SU-DHL-6 (cell line): ENCODE measurements around the gene CHST13.

ENCODE experiments used
- EZH2phosphoT487 ChIP-seq: fragments of 200-600 bp; sonication (generic), shearing (Covaris generic); conservative IDR thresholded peaks from 2 replicates; pipeline ENCODE4 v1.6.1; 2018; ENCODE audit warnings: mild to moderate bottlenecking, antibody characterized with exemption, low read length, moderate library complexity, mixed read lengths
- TF ChIP-seq, protein P1 (sequence below): fragments of 200-600 bp; sonication (generic); IDR thresholded peaks from one replicate; pipeline ENCODE4 v1.5.1; 2017; ENCODE audit warnings: antibody characterized with exemption, mild to moderate bottlenecking, low read length, moderate library complexity; ENCODE audit not compliant: insufficient read depth, poor library complexity, severe bottlenecking

DNA sequence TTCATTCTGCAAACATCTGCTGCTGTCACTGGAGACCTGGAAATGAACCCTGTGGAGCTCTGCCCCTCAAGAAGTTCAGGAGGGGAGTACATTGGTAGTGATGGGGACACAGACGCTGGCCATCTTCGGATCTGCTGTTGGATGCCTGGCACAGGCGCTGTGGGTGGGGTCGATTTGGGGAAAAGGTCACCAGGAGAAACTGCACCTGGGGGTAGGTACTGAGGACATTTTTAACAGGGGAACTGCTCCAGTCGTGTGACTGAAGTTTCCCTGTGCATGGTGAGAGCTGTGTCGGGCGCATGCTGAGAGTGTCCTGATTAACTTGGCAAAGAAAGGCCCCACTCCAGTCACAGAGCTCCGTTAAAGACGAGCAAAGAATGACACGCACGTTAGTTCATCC, 9.8 kb upstream of the CHST13 start:
- TF ChIP-seq, protein P1, sequence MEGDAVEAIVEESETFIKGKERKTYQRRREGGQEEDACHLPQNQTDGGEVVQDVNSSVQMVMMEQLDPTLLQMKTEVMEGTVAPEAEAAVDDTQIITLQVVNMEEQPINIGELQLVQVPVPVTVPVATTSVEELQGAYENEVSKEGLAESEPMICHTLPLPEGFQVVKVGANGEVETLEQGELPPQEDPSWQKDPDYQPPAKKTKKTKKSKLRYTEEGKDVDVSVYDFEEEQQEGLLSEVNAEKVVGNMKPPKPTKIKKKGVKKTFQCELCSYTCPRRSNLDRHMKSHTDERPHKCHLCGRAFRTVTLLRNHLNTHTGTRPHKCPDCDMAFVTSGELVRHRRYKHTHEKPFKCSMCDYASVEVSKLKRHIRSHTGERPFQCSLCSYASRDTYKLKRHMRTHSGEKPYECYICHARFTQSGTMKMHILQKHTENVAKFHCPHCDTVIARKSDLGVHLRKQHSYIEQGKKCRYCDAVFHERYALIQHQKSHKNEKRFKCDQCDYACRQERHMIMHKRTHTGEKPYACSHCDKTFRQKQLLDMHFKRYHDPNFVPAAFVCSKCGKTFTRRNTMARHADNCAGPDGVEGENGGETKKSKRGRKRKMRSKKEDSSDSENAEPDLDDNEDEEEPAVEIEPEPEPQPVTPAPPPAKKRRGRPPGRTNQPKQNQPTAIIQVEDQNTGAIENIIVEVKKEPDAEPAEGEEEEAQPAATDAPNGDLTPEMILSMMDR: no peak
- TF ChIP-seq EZH2phosphoT487: no peak
